ENCODE measurements around the gene CLDN22. TPM values are rescaled to one million over a fixed set of nuclear protein-coding genes. Genes with fewer than 3 reads are reported as not detected.
A peak's percentile ranks its signal among the peaks of the same experiment; 100 is the strongest.

CLDN22 gene
- total RNA-seq, 1 experiment from 2014 or later: not detected

GRCh38 chr4:183366206-183366835 lies 46.2 kb upstream of the CLDN22 start (continued):
- TF ChIP-seq REST (IDR thresholded peaks at IDR 0.05; ENCODE audit: low read depth) (no peak), YY1 (IDR thresholded peaks at IDR 0.05; ENCODE audit: extremely low read depth, insufficient replicate concordance, low read depth, low read length) (no peak), POLR2A (IDR thresholded peaks at IDR 0.05; ENCODE audit: borderline replicate concordance, extremely low read depth, insufficient read depth, insufficient read length) (no peak), ZFX (IDR thresholded peaks at IDR 0.05) (no peak), CBX3 (IDR thresholded peaks at IDR 0.05; ENCODE audit: low read depth) (no peak)

- ChIA-PET POLR2A (no interaction called here), RAD21 (ENCODE audit: low non-redundant PET in 1 of 2, low total read pairs in 2 of 2, uncharacterized antibody in 2 of 2, unreplicated experiment in 2 of 2) (no interaction called here), CTCF (no interaction called here)
- Histone ChIP-seq H3K9me3 (ENCODE audit: control insufficient read depth in 1 of 2, insufficient read depth in 1 of 2, low read depth in 1 of 2, low read length in 2 of 2) (no peaks in the 10 kb centered on the region), H3K79me2 (ENCODE audit: insufficient read depth, low read length) (no peaks in the 10 kb centered on the region), H3K4me1 (ENCODE audit: control insufficient read depth in 1 of 2, insufficient read depth in 2 of 2, low read length in 2 of 2) (peaks cover 0 to 11% of the 10 kb centered on the region in 2 experiments; a peak in 2 of 4 replicates), H3K4me3 (replicated peaks in 1 of 2; ENCODE audit: low read depth in 1 of 2, low read length in 2 of 2) (no peak overlapping the region), H2AFZ (ENCODE audit: low read depth, low read length, poor library complexity, severe bottlenecking) (no peak overlapping the region), H3K9ac (ENCODE audit: low read length) (no peak overlapping the region), H3K27ac (ENCODE audit: low read depth, low read length) (no peak overlapping the region), H3K27me3 (ENCODE audit: insufficient read depth, low read length) (no peaks in the 10 kb centered on the region), H4K20me1 (ENCODE audit: insufficient read depth) (no peaks in the 10 kb centered on the region), H3K36me3 (ENCODE audit: control insufficient read depth in 1 of 2, insufficient read depth in 2 of 2, low read length in 2 of 2) (no peaks in the 10 kb centered on the region), H3K9me2 (ENCODE audit: insufficient read depth) (no peaks in the 10 kb centered on the region), H3K4me2 (ENCODE audit: low read length) (no peak overlapping the region)
- no TSS peak for BruUV-seq (replicated peaks)
- ATAC-seq (peak; percentile 39; the same call in 1 of the 2 replicates), DNase-seq (ENCODE audit: low read depth, low spot score) (no peak)
- TF ChIP-seq ELF1 (IDR thresholded peaks at IDR 0.05; ENCODE audit: borderline replicate concordance, low read depth) (no peak), CEBPB (IDR thresholded peaks at IDR 0.05; ENCODE audit: low read depth) (no peak), SP1 (IDR thresholded peaks at IDR 0.05; ENCODE audit: low read depth) (no peak), RAD21 (IDR thresholded peaks at IDR 0.05; ENCODE audit: low read depth) (no peak), TCF7L2 (IDR thresholded peaks at IDR 0.05; ENCODE audit: borderline replicate concordance, extremely low read depth, insufficient read depth, insufficient read length) (no peak)
- TF ChIP-seq, protein P1, sequence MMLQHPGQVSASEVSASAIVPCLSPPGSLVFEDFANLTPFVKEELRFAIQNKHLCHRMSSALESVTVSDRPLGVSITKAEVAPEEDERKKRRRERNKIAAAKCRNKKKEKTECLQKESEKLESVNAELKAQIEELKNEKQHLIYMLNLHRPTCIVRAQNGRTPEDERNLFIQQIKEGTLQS (IDR thresholded peaks at IDR 0.05): no peak
- intact Hi-C loops (cut with micrococcal nuclease): no loop called here
Measured at GRCh38 chr4:183364025-183364424, 43.9 kb upstream of the CLDN22 start.
